Sigmoid colon (tissue), 7 donors: ENCODE data around the gene C1R. TPM values are rescaled to one million over a fixed set of nuclear protein-coding genes. Genes with fewer than 3 reads are reported as not detected.

Experiments
- DNase-seq: peaks from one replicate; pipeline ENCODE4 v3.0.0-alpha.2; 2019
- H3K27ac ChIP-seq, 4 donors: fragments of 200-600 bp; sonication (generic); one replicate each; pipeline ENCODE4 v1.5.1; 2016 to 2019; ENCODE audit warnings: mild to moderate bottlenecking in 1 of 4
- H3K27me3 ChIP-seq, 3 donors: fragments of 200-600 bp; sonication (generic); one replicate each; pipeline ENCODE4 v1.5.1; 2019; ENCODE audit warnings: mild to moderate bottlenecking in 1 of 3
- H3K36me3 ChIP-seq, 4 donors: fragments of 200-600 bp; sonication (generic); one replicate each; pipeline ENCODE4 v1.5.1; 2016 to 2019
- H3K4me1 ChIP-seq, 4 donors: fragments of 200-600 bp; sonication (generic); one replicate each; pipeline ENCODE4 v1.5.1; 2017 to 2019
- H3K4me3 ChIP-seq, 4 donors: fragments of 200-600 bp; sonication (generic); one replicate each; pipeline ENCODE4 v1.5.1; 2017 to 2019; ENCODE audit warnings: mild to moderate bottlenecking in 2 of 4, moderate library complexity in 1 of 4
- H3K9me3 ChIP-seq, 4 donors: fragments of 200-600 bp in 3 of 4; sonication (generic) in 3 of 4; one replicate each; pipeline versions ENCODE4 v1.5.1 to v1.6.1; 2013 to 2019
- EP300 ChIP-seq, 4 donors: sonication (generic); formaldehyde crosslinking; IDR thresholded peaks; one replicate each; pipeline ENCODE4 v1.6.1; 2017; ENCODE audit warnings: antibody characterized with exemption in 4 of 4
- POLR2A ChIP-seq, 2 donors: fragments of 450-650 bp; IDR thresholded peaks; one replicate each; pipeline ENCODE4 v1.6.1; 2016; ENCODE audit warnings: antibody characterized with exemption in 2 of 2, mild to moderate bottlenecking in 2 of 2, moderate library complexity in 2 of 2
- POLR2AphosphoS5 ChIP-seq, 4 donors: sonication (generic); formaldehyde crosslinking; IDR thresholded peaks; one replicate each; pipeline ENCODE4 v1.6.1; 2017; ENCODE audit warnings: antibody characterized with exemption in 4 of 4
- WGBS, 2 donors: extraction: QIAGEN DNeasy Blood & Tissue Kit; methylation state at CpG; one replicate each; pipeline ENCODE4 v1.1.7; 2013; 5-methylcytosine and 5-hydroxymethylcytosine counted together
- intact Hi-C: fragments of 100-400 bp; cut with DNase I; formaldehyde crosslinking; loops from one replicate; pipeline ENCODE4 v1.15.1; 2023
- polyA plus RNA-seq, 3 donors: library from polyadenylated mRNA; stranded (reverse); fragments of 200-250 nt; gene quantifications; one replicate each; pipeline ENCODE4 v1.2.3, GENCODE V29; 2013
- small RNA-seq, 3 donors: library from RNA; depleted of rRNA; stranded (forward); fragments of <200 nt; gene quantifications; one replicate each; pipeline ENCODE3, GENCODE V24; 2016
- total RNA-seq, 4 donors: library from RNA; depleted of rRNA; stranded (reverse); fragments of >200 nt; gene quantifications; one replicate each; pipeline ENCODE4 v1.1.0, GENCODE V29; 2016
- TF ChIP-seq, protein P1 (sequence below), 4 experiments: fragments of 450-650 bp in 3 of 4; fragments of 200-600 bp in 1 of 4; IDR thresholded peaks; one replicate each; pipeline ENCODE4 v1.5.1; 2016 to 2019; ENCODE audit warnings: antibody characterized with exemption in 4 of 4, mild to moderate bottlenecking in 3 of 4, moderate library complexity in 2 of 4
- donor health status: healthy with polysubstance abuse.
- donor health status: Bipolar disorder and iron deficiency.
- donor health status: healthy.

The C1R gene
- total and polyA plus RNA-seq, 7 donors = 23.8 to 493 (median 328) TPM

DNA sequence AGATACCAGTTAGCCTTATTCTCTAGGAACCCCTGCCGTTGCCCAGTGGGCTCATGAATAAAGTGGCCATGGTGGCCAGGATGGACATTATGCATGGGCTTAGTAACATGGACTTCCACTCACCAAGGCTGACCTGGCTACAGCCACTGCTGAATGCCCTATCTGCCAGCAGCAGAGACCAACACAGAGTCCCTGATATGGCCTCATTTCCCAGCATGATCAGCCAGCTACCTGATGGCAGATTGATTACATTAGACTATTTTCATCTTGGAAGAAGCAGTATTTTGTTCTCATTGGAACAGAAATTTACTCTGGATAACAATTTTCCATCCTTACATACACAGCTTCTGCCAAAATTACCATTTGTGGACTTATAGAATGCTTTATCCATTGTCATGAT lies 57.8 kb downstream of the C1R start:
- WGBS, 2 donors = 88 to 98% methylated on average over 1 of the region's 1 CpG
- H3K9me3 ChIP-seq = no peaks in the 10 kb centered on the region

DNA sequence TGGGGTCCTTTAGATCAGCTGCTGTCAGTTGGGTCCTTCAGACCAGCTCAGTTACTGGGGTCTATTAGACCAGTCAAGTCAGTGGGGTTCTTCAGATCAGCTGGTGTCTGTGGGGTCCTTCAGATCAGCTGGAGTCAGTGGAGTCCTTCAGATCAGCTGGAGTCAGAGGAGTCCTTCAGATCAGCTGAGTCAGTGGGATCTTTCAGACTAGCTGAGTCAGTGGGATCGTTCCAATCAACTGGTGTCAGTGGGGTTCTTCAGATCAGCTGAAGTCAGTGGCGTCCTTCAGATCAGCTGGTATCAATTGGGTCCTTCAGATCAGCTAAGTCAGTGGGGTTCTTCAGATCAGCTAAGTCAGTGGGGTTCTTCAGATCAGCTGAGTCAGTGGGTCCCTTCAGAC lies 59.3 kb downstream of the C1R start:
- intact Hi-C loops = no loop called here

More for the DNA sequence above, 57.8 kb downstream of the C1R start:
- no peak overlapping the region for H3K27ac ChIP-seq
- DNase-seq = no peak
- no peak overlapping the region for H3K4me3 ChIP-seq
- TF ChIP-seq POLR2AphosphoS5 (IDR thresholded peaks at IDR 0.05) (no peak), POLR2A (IDR thresholded peaks at IDR 0.05) (no peak), EP300 (IDR thresholded peaks at IDR 0.05) (no peak)
- TF ChIP-seq, protein P1, sequence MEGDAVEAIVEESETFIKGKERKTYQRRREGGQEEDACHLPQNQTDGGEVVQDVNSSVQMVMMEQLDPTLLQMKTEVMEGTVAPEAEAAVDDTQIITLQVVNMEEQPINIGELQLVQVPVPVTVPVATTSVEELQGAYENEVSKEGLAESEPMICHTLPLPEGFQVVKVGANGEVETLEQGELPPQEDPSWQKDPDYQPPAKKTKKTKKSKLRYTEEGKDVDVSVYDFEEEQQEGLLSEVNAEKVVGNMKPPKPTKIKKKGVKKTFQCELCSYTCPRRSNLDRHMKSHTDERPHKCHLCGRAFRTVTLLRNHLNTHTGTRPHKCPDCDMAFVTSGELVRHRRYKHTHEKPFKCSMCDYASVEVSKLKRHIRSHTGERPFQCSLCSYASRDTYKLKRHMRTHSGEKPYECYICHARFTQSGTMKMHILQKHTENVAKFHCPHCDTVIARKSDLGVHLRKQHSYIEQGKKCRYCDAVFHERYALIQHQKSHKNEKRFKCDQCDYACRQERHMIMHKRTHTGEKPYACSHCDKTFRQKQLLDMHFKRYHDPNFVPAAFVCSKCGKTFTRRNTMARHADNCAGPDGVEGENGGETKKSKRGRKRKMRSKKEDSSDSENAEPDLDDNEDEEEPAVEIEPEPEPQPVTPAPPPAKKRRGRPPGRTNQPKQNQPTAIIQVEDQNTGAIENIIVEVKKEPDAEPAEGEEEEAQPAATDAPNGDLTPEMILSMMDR (IDR thresholded peaks at IDR 0.05) = no peak
- H3K27me3 ChIP-seq = no peaks in the 10 kb centered on the region
- H3K36me3 ChIP-seq = no peaks in the 10 kb centered on the region
- intact Hi-C loops = no loop called here
- no peaks in the 10 kb centered on the region for H3K4me1 ChIP-seq

GRCh38 chr12:7031306-7031705 lies 60.9 kb downstream of the C1R start:
- Histone ChIP-seq H3K9me3 (no peaks in the 10 kb centered on the region), H3K27ac (no peak overlapping the region), H3K27me3 (no peaks in the 10 kb centered on the region), H3K4me1 (no peaks in the 10 kb centered on the region), H3K36me3 (no peaks in the 10 kb centered on the region), H3K4me3 (no peak overlapping the region)
- DNase-seq = no peak
- no peak for TF ChIP-seq POLR2A (IDR thresholded peaks at IDR 0.05)
- TF ChIP-seq, protein P1 (IDR thresholded peaks at IDR 0.05) = no peak
- TF ChIP-seq POLR2AphosphoS5 (IDR thresholded peaks at IDR 0.05) = no peak
- TF ChIP-seq EP300 (IDR thresholded peaks at IDR 0.05) = no peak
- intact Hi-C loops = no loop called here
- 79 to 87% methylated on average over 6 of the region's 6 CpGs for WGBS, 2 donors

More for the DNA sequence above, 59.3 kb downstream of the C1R start:
- H3K27ac ChIP-seq = no peak overlapping the region
- TF ChIP-seq POLR2AphosphoS5 (IDR thresholded peaks at IDR 0.05) (no peak), POLR2A (IDR thresholded peaks at IDR 0.05) (no peak), EP300 (IDR thresholded peaks at IDR 0.05) (no peak)
- TF ChIP-seq, protein P1 (IDR thresholded peaks at IDR 0.05) = no peak
- H3K27me3 ChIP-seq = no peaks in the 10 kb centered on the region
- no peaks in the 10 kb centered on the region for H3K4me1 ChIP-seq
- no peaks in the 10 kb centered on the region for H3K36me3 ChIP-seq
- no peak for DNase-seq
- no peak overlapping the region for H3K4me3 ChIP-seq
- 86 to 87% methylated on average over 2 of the region's 2 CpGs for WGBS, 2 donors
- no peaks in the 10 kb centered on the region for H3K9me3 ChIP-seq

Small RNA genes within 50 kb of the gene (small RNA-seq; reads per million reads assigned to genes)
- 0 to 0.15 (median 0) reads per million in 3 donors for gene AC006512.1
- 0 reads per million in 3 donors for gene RNU6-485P

Other genes with a start within 250 kb of the C1R start
- gene CDCA3, start 241.2 kb downstream of the C1R start, total RNA-seq = 1 to 10 TPM in 1 of 4 donors, under 1 TPM in 3; 0.33 to 2.8 (median 0.45) TPM
- gene CDCA3, start 241.2 kb downstream of the C1R start, polyA plus RNA-seq = 10 to 100 TPM in 1 of 3 donors, 1 to 10 TPM in 2; 4.8 to 31.2 (median 8.6) TPM
- 10 to 100 TPM; 37.1 to 44.7 (median 41.5) TPM for gene USP5, start 240.3 kb downstream of the C1R start, total RNA-seq
- 10 to 100 TPM; 25.4 to 51.5 (median 26.4) TPM for gene USP5, start 240.3 kb downstream of the C1R start, polyA plus RNA-seq
- 100 to 1,000 TPM; 194 to 345 (median 299) TPM for gene TPI1, start 224.9 kb downstream of the C1R start, total RNA-seq
- gene TPI1, start 224.9 kb downstream of the C1R start, polyA plus RNA-seq = 100 to 1,000 TPM; 808 to 994 (median 968) TPM
- 10 to 100 TPM in 1 of 4 donors, 1 to 10 TPM in 3; 4.6 to 10.5 (median 8.2) TPM for gene SPSB2, start 219.1 kb downstream of the C1R start, total RNA-seq
- gene SPSB2, start 219.1 kb downstream of the C1R start, polyA plus RNA-seq = 10 to 100 TPM; 13.4 to 17.4 (median 13.5) TPM
- gene LRRC23, start 187.6 kb downstream of the C1R start, total RNA-seq = 10 to 100 TPM; 12.2 to 21.0 (median 13.5) TPM
- 10 to 100 TPM in 1 of 3 donors, 1 to 10 TPM in 2; 5.3 to 11.4 (median 5.5) TPM for gene LRRC23, start 187.6 kb downstream of the C1R start, polyA plus RNA-seq
- 10 to 100 TPM; 26.3 to 37.5 (median 35.0) TPM for gene ENO2, start 177.9 kb downstream of the C1R start, total RNA-seq
- 10 to 100 TPM in 1 of 3 donors, 1 to 10 TPM in 2; 1.8 to 15.6 (median 3.0) TPM for gene ENO2, start 177.9 kb downstream of the C1R start, polyA plus RNA-seq
- gene ATN1, start 164.5 kb downstream of the C1R start, total RNA-seq = 100 to 1,000 TPM in 1 of 4 donors, 10 to 100 TPM in 3; 46.4 to 138 (median 60.3) TPM
- 10 to 100 TPM; 30.1 to 78.8 (median 33.0) TPM for gene ATN1, start 164.5 kb downstream of the C1R start, polyA plus RNA-seq
- not detected for gene RNU7-1, start 148.6 kb downstream of the C1R start, total RNA-seq
- gene RNU7-1, start 148.6 kb downstream of the C1R start, polyA plus RNA-seq = not detected
- 100 to 1,000 TPM; 465 to 697 (median 652) TPM for gene C12orf57, start 148.4 kb downstream of the C1R start, total RNA-seq
- 100 to 1,000 TPM; 305 to 810 (median 418) TPM for gene C12orf57, start 148.4 kb downstream of the C1R start, polyA plus RNA-seq
- gene PTPN6, start 141.1 kb downstream of the C1R start, total RNA-seq = 10 to 100 TPM in 3 of 4 donors, 1 to 10 TPM in 1; 5.3 to 13.6 (median 11.8) TPM
- 10 to 100 TPM; 42.1 to 92.4 (median 67.3) TPM for gene PTPN6, start 141.1 kb downstream of the C1R start, polyA plus RNA-seq
- 100 to 1,000 TPM; 211 to 327 (median 285) TPM for gene PHB2, start 121.8 kb downstream of the C1R start, total RNA-seq
- 100 to 1,000 TPM; 180 to 283 (median 184) TPM for gene PHB2, start 121.8 kb downstream of the C1R start, polyA plus RNA-seq
- gene EMG1, start 121.5 kb downstream of the C1R start, total RNA-seq = 10 to 100 TPM; 18.8 to 32.3 (median 22.7) TPM
- 10 to 100 TPM; 19.2 to 33.0 (median 21.3) TPM for gene EMG1, start 121.5 kb downstream of the C1R start, polyA plus RNA-seq
- gene LPCAT3, start 74.0 kb downstream of the C1R start, total RNA-seq = 10 to 100 TPM; 18.6 to 27.0 (median 25.4) TPM
- 10 to 100 TPM in 2 of 3 donors, 1 to 10 TPM in 1; 7.8 to 47.9 (median 16.9) TPM for gene LPCAT3, start 74.0 kb downstream of the C1R start, polyA plus RNA-seq
- 100 to 1,000 TPM; 420 to 622 (median 463) TPM for gene C1S, start 31.7 kb downstream of the C1R start, total RNA-seq
- gene C1S, start 31.7 kb downstream of the C1R start, polyA plus RNA-seq = 100 to 1,000 TPM in 1 of 3 donors, 10 to 100 TPM in 2; 15.5 to 244 (median 52.9) TPM
- gene C1RL, start 16.8 kb upstream of the C1R start, total RNA-seq = 10 to 100 TPM; 44.2 to 82.6 (median 65.3) TPM
- 10 to 100 TPM in 2 of 3 donors, 1 to 10 TPM in 1; 9.9 to 45.5 (median 12.0) TPM for gene C1RL, start 16.8 kb upstream of the C1R start, polyA plus RNA-seq
- under 1 TPM in 1 of 4 donors, not detected in 3; 0.71 TPM for gene RBP5, start 36.4 kb upstream of the C1R start, total RNA-seq
- gene RBP5, start 36.4 kb upstream of the C1R start, polyA plus RNA-seq = 10 to 100 TPM in 1 of 3 donors, 1 to 10 TPM in 2; 3.7 to 30.9 (median 4.2) TPM
- gene CLSTN3, start 37.9 kb upstream of the C1R start, total RNA-seq = 10 to 100 TPM; 11.5 to 41.5 (median 19.3) TPM
- 10 to 100 TPM in 1 of 3 donors, 1 to 10 TPM in 2; 3.7 to 25.9 (median 6.0) TPM for gene CLSTN3, start 37.9 kb upstream of the C1R start, polyA plus RNA-seq
- gene PEX5, start 97.2 kb upstream of the C1R start, total RNA-seq = 10 to 100 TPM; 22.7 to 48.5 (median 35.3) TPM
- gene PEX5, start 97.2 kb upstream of the C1R start, polyA plus RNA-seq = 10 to 100 TPM; 13.9 to 29.9 (median 27.0) TPM
- gene ACSM4, start 211.6 kb upstream of the C1R start, total RNA-seq = not detected
- gene ACSM4, start 211.6 kb upstream of the C1R start, polyA plus RNA-seq = not detected